ENCODE data around the gene CEL.

DNA sequence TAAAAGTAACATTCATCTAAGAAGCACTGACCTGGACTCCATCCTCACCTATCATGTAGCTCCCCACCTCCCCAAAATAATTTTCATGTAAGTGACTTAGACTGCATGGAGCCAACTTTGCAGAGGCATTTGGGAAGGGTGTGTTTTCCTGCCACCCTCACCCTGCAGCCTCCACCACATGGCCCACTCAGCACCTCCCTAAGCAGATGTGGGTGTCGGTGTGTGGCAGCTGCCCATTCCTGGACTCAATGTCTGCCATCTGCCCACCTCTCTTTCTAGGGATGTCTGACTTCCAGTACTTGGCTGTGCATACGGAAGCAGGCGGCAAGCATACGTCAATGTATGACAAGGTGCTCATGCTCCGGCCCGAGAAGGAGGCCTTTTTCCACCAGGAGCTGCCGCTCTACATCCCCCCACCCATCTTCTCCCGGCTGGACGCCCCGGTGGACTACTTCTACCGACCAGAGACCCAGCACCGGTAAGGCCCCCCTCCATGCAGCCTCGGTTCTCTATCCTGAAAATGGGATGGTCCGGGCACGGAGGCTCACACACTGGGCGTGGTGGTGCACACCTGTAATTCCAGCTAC lies 18.2 kb upstream of the CEL start:
- TF ChIP-seq, protein P1, sequence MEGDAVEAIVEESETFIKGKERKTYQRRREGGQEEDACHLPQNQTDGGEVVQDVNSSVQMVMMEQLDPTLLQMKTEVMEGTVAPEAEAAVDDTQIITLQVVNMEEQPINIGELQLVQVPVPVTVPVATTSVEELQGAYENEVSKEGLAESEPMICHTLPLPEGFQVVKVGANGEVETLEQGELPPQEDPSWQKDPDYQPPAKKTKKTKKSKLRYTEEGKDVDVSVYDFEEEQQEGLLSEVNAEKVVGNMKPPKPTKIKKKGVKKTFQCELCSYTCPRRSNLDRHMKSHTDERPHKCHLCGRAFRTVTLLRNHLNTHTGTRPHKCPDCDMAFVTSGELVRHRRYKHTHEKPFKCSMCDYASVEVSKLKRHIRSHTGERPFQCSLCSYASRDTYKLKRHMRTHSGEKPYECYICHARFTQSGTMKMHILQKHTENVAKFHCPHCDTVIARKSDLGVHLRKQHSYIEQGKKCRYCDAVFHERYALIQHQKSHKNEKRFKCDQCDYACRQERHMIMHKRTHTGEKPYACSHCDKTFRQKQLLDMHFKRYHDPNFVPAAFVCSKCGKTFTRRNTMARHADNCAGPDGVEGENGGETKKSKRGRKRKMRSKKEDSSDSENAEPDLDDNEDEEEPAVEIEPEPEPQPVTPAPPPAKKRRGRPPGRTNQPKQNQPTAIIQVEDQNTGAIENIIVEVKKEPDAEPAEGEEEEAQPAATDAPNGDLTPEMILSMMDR (IDR thresholded peaks at IDR 0.05) = no peak
- no peak for TF ChIP-seq POLR2AphosphoS5 (IDR thresholded peaks at IDR 0.05)
